Effector CD4-positive, alpha-beta T cell (primary cell): ENCODE data around the gene KRTAP5-5.
"Not testable (repeated sequence)": the region's sequence is repeated elsewhere in the genome, so short reads cannot be mapped to it uniquely, and the experiment has no call there.

ENCODE experiments used
- DNase-seq: peaks from one replicate; pipeline ENCODE4 v3.0.0-alpha.2; 2020

The KRTAP5-5 gene

DNA sequence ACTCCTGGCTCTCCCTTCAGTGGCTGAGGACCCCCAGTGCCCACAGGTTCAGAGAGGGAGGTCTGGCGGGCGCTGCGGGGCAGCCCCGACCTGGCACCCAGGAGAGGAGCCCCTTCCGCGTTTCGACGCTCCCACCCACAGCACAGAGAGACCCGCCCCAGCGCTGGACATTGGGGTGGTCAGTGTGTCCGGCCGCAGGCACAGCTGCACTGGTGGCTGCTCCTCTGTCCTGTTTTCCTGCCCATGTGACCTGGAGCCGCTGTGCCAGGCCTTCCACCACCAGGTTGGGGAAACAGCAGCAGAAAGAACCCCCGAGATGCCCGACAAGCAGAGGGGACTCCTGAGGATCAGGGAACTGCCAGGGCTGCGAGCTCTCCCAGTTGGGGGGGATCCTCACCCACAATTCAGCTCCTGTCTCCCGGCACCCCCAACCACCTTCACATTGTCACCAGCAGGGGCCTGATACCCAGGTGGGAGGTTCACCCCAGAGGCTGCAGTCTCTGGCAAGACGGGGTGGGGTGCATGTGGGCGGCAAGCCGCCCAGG is 13.6 kb downstream of the KRTAP5-5 start:
- no peak for DNase-seq

DNA sequence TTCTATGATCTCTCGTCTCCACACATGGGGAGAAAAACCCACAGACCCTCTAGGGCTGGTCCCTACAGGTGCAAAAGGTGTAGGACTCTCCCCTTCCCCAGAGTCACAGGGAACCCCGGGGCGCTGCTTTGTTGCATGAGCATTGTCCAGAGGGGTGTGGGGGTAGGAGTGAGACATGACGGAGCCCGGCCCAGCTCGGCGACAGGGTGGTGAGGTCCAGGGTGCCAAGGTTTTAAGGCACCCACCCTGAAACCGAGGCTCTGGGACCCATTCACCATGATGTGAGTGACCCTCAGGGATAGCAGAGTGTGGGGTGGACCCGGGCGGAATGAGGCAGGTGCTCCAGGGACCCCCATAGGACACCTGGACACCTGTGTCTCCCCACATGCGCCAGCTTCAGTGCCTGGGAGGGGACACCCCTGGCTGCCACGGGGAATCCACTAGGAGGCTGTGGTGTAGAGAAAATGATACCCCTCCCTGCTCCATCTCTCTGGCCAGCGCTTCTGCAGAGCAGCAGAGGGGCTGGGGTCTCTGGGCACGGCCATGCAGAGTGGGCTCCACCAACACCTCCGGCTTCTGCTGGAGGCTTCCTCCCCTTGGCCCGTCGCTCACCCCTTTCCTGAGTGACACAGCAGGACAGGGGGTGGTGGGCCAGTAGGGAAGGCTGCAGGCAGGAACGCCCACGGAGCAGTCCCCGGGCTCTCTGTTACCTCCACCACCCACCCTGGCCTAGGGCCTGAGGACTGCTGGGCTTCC is 15.2 kb downstream of the KRTAP5-5 start:
- DNase-seq: no peak

- DNase-seq: no peak
Measured at GRCh38 chr11:1645357-1645821, 15.8 kb downstream of the KRTAP5-5 start.

GRCh38 chr11:1646540-1646939 is 17.0 kb downstream of the KRTAP5-5 start:
- DNase-seq: not testable (repeated sequence)

- DNase-seq: no peak
Measured at GRCh38 chr11:1647901-1648652, 18.5 kb downstream of the KRTAP5-5 start.

- no peak for DNase-seq
Measured at GRCh38 chr11:1648653-1649420, 19.3 kb downstream of the KRTAP5-5 start.

DNA sequence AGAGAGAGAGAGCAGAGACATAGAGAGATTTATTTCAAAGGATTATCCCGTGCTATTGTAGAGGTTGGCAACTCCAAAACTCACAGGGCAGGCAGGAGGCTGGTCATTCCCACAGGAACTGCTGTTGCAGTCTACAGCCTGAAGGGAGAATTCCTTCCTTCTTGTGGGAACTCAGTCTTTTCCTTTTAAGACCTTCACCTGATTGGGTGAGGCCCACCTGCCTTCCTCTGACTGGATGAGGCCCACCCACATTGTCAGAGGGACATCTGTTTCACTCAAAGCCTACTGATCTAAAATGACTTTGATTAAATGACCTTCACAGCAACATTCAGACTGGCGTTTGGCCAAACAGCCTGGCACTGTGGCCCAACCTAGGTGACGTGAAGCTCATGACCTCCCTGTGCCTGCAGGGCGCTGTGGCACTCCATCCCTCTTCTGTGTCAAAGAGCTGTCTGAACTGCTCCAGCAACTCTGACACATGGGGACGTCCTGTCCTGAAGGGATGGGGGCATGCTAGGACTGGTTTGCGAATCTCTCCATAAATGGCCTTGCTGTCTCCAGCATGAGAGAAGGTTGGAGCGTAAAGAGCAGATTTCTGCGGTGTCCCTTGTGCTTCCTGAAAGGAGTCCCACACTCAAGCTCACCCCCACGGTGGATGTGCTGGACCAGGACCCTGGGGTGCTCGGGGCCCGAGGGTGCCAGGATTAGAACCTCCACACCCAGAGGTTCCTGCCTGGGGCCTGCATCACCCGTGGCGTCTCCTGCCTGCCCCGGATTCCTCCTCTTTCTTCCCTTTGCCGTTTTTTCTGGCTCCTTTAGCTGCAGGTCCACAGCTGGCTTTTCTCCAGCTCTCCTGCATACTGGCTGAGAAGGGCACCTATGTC is 20.7 kb downstream of the KRTAP5-5 start:
- DNase-seq: no peak

DNA sequence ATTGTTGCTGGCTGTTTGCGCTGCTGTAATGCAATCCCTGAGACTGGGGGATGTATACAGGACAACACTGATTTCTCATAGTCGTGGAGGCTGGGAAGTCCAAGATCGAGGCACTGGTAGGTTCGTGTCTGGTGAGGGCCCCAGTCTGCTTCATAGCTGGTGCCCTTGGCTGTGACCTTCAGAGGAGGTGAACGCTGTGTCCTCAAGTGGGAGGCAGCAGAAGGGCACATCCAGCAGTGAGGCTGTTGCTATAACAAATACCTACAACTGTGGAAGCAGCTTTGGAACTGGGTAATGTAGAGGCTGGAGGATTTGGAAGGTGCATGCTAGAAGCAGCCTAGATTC is 21.3 kb downstream of the KRTAP5-5 start:
- DNase-seq: no peak

GRCh38 chr11:1651411-1651980 is 21.9 kb downstream of the KRTAP5-5 start:
- no peak for DNase-seq

DNA sequence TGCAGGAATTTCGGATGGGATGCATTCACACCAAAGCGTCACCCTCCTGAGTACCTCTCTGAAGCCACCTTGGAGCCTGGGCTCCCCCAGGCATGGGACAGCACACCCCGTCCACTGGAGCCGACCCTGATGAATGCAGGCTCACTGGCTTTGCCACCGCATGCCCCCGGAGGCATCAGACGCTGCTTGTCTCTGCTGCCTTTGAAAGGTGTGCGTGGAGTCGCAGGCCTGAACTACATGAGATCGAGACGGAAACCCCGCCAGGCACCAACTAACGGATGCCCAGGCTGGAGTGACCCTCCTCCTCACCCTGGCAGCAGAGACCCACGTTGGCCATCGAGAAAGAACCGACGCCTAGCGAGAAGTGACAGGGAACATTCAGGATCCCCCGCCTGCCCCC is 22.5 kb downstream of the KRTAP5-5 start:
- DNase-seq: no peak

DNA sequence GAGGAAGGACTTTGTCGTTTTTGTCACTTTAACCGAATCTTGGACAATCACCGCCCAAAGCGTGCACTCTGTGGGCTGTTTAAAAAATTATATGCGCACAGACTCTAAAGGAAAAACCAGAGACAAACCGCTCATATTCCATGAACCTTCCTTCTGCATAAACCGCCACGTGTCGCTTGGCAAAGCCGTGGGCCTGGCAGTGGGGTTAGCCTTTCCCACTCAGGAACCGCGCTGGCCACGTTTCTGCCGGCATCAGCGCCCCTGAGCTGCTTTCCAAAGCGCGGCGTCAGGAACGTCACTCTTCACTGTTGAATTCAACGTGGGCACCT is 22.8 kb downstream of the KRTAP5-5 start:
- DNase-seq: no peak

GRCh38 chr11:1652771-1653540 is 23.4 kb downstream of the KRTAP5-5 start:
- DNase-seq: peak; percentile 75

DNA sequence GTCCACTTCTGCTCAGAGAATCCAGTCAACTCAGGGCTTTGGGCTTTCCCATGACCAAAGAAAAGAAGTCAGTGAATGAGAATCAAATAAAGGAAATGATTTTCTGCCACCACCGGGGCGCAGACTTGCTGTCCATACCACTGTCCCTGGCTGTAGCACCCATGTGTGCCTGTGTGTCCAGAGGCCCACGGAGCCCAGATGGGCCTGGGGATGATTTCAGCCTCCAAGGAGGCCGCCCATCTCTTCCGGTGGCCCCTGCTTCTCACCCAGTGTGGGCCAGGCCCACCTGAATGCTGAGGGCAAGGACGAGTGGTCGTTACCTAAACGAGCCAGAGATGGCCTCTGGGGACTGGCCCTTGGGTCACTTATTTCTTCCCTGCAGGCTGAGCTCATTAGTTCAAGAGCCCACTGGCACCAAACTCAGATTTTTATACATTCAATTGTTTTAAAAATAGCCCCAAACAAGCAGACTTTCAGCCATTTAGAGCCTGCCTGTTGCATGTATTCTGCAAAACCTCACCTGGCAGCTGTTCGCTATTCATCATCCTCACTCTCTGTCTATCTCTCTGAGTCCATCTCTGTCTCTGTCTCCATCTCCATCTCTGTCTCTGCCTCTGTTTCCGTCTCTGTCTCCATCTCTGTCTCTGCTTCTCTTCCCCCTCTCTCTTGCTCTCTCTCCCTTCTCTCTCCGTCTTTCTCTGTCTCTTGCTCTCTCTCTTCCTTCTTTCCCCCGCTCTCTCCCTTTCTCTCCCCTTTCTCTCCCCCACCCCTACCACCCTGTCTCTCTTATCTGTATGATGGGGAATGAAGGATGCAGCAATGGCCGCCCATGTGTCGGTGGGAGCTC is 24.2 kb downstream of the KRTAP5-5 start:
- DNase-seq: no peak

DNA sequence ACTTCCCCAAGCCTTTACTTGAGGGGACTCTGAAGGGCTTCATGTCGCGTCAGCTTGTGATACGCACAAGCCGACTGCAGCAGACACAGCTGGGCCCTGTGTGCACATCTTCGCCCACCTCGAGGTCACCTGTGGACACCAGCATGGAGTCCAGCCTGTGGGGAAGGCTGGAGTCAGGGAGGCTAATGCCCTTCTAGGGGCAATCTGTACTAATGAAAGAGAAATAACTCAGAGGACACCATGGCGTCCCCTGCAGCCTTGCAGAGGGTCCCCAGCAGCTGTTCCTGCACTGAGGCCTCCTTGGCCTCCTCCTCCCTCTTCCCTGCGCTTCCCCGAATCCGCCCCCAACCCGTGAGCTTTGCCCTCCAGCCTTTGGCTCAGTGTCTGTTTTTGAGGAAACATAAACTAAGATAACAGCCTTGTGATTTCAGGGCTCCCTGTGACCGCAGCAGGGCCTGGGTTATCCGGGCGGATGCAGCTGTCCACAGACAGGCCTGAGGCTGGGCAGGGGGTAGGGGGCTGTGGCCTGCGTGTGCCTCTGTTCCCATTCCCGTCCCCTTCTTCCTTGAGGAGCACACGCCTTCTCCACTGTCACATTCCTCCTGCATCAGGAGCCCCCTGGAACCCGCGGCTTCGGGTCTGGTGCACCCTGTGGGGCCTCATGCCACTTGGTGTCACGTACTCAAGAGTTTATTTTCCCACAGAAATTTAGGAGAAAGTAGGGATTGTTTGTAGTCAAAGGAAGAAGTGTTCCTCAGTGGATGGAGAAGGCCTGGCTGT is 25.0 kb downstream of the KRTAP5-5 start:
- no peak for DNase-seq

GRCh38 chr11:1655168-1656060 is 25.8 kb downstream of the KRTAP5-5 start:
- no peak for DNase-seq

DNA sequence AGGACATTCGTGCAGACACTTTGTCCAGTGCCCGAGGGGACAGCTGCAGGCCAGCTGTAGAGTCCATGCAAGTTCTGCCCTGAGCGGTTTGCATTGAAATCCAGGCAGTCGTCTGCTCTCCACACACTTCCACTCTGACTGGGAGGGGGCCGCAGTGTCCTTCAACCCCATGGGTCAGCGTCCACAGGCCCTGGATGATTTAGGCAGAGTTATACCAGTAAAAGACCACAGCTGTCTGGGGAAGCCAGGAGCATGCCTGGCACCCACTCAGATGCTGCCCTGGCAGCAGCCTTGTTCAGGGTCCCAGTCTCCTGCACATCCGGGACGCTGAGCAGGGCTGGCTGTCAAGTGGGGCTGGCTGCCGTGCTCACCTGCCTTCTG is 26.5 kb downstream of the KRTAP5-5 start:
- DNase-seq: no peak

DNA sequence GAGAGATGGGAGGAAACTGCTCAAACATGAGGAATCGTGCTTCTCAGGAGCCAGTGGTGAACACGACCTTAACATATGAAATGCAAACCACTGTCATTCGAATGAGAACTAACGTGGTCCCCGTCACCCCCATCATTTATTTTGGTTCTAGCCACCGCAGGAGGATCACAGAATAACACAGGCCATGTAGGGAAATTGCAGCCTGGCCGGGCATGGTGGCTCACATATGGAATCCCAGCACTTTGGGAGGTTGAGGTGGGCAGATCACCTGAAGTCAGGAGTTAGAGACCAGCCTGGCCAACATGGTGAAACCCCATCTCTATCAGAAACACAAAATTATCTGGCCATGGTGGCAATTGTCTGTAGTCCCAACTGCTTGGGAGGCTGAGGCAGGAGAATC is 27.1 kb downstream of the KRTAP5-5 start:
- DNase-seq: no peak

DNA sequence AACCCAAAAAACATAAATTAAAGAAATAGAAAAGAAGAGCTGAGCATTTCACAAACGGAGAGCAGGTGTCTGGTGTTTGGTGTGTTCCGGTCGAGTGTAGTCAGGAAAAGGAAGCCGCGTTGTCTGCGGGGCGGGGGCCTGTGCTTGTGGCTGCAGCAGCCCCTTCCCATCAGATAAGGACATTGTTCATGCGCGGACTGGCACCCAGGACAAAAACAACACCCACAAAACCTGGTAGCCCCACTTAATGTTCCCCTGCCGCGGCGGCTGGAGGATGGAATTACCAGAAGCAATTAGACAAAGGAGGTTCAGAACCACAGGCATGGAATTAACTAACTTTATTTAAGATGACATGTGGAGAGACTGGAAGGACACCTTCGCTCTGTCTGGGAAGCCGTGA is 29.9 kb downstream of the KRTAP5-5 start:
- DNase-seq: no peak
